ELF-1 (cell line): ENCODE data around the gene CBLB.

Experiments
- DNase-seq: peaks from one replicate; pipeline ENCODE4 v3.0.0-alpha.2; 2016; ENCODE audit warnings: low read depth, low spot score

CBLB gene

GRCh38 chr3:105691633-105692032, 177.2 kb downstream of the CBLB start:
- DNase-seq = no peak

- DNase-seq = no peak
Measured at GRCh38 chr3:105691053-105691452, 177.8 kb downstream of the CBLB start.

DNA sequence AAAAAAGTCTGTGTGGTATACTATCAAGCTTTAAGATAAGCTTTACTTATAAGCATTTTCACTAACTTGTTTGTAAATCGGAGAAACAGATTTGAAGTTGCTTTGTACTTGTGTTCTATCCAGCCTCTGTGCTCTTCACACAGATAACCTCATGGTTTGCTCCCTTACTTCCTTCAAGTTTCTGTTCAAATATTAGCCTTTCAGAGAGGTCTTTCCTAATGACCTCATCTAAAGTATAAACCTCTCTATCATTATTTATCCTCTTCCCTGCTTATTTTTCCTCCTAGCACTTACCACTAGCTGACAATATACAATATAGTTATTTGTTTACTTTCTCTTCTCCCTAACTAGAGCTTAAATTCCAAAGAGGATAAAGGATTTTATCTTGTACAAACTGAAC, 180.0 kb downstream of the CBLB start:
- DNase-seq = no peak

GRCh38 chr3:105686278-105686897, 182.4 kb downstream of the CBLB start:
- no peak for DNase-seq

DNA sequence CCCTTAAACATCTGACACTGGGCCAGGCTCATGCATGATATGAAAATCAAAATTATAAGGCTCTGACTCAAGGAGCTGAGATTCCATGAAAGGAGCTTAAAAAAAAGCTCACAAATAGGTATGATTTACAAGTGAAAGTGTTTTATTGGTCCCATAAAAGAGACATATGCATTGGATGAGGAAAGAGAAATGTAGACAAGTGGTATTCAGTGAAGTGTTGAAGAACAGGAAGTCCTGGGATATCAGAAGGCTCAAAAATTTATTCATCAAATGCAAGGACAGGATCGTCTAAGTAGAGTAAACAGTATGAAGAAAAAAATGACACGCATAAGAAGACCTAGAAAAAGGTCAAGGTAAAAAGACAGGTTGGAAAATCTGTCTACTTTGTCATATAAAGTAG, 188.9 kb downstream of the CBLB start:
- no peak for DNase-seq

- no peak for DNase-seq
Measured at GRCh38 chr3:105678017-105678416, 190.8 kb downstream of the CBLB start.

- DNase-seq = no peak
Measured at GRCh38 chr3:105676621-105677300, 192.1 kb downstream of the CBLB start.

DNA sequence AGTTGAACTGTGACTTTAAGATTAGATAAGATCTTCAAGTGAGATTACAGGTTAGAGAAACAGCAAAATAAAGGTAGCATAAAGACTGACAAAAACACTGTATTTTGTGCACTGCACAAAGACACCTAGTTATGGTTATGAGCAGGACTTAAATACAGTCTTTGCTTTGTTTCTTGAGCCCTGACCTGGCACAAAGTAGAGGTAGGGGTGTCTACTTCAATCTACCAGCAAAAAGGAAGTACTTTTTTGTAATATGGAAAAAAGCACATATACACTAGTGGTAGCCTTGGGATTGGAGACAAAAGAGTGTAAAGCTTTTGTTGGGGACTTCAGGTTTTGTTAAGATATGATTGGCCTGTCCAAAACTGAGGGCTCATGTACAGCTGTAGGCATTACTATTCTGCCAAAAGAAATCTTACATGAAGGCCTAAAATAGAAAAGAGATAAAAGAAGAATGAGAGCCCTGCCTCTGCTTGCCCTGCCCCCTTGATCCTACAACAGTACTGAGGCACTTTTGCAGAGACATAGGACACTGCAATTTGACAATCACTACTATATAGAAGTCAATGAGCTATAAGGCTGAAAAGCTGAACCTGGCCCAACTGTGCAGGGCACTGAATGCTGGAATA, 194.3 kb downstream of the CBLB start:
- DNase-seq = no peak

DNA sequence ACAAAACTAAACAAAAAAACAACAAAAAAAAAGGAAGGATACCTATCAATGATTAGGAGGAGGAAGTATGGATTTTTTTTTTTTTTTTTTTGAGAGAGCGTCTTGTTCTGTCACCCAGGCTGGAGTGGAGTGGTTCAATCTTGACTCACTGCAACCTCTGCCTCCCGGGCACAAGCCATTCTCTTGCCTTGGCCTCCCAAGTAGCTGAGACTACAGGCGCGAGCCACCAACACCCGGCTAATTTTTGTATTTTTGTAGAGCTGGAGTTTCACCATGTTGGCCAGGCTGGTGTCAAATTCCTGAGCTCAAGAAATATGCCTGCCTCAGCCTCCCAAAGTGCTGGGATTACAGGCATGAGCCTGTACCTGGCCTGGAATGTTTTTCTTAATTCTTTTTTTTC, 195.8 kb downstream of the CBLB start:
- DNase-seq = no peak

DNA sequence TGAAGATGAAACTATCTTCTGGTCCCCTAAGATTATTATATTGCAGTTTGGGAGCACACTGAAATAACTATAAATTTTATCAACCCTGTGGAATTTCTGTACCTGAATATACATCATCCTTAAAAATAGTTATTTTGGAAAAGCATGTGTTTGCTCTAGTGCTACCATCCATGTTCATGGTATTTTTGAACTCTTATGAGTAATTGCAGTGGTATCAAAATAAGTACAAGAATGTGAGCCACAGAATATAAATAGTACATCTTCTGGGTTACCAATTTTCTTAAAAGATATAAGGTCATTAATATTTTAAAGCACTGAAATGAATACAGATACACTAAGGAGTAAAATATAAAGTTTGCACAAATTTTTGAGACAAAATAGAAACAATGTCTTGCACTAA, 206.5 kb downstream of the CBLB start:
- DNase-seq = no peak

GRCh38 chr3:105661461-105661860, 207.4 kb downstream of the CBLB start:
- DNase-seq = no peak

DNA sequence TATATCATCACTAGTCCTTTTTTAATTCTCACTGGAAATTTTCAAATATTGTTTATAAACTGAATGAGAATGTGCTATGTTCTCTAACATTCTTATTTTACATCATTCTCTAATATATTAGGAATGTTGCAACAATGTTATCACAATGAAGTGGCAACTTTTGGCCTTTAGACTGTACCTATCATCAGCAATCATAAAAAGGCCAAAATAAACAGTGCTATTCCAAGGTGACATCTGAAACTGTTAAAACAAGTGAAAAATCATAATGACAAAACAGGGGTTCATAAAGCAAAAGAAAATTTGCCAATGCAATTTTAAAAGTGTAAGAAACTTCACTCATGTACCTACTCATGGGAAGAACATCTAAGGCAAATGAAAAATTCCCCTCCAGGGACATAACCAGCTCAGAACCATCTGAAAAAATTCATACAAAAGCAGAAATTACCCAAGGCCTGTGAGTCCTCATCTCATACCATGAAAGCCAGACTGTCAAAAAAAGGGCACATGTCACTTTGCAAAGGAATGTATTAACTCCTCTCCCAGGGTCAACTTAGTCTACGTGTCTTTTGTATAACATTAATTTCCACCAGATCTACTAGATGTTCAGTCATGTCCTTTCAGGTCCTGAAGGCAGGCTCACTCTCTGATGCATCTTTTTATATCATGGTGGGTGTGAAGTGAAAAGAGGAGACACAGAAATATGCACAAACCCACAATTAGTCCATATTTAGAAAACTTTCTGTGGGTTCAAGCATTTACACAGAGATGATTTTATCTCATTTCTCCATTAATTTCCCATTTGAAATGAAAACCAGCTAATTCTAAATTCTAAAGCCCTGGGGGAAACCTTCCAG, 211.9 kb downstream of the CBLB start:
- DNase-seq = no peak

DNA sequence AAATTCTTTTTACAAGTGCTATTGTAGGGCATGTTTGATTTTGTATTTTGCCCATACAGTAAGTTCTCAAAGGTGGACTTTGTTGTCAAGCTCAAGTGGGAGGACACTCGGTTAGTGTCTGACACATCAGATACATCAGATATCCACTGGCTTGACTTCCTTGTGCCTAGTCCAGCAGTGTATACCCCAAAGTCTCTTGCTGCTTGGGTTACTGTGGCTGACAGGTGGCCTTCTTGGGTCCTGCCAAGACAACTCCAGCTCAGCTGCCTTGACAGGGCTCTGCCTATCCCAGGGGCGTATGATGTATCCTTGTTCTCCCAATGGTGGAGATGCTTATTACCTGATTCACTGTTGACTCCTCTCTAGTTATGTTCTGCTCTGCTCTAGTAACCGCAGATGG, 214.9 kb downstream of the CBLB start:
- no peak for DNase-seq

- DNase-seq = no peak
Measured at GRCh38 chr3:105653166-105653565, 215.6 kb downstream of the CBLB start.

DNA sequence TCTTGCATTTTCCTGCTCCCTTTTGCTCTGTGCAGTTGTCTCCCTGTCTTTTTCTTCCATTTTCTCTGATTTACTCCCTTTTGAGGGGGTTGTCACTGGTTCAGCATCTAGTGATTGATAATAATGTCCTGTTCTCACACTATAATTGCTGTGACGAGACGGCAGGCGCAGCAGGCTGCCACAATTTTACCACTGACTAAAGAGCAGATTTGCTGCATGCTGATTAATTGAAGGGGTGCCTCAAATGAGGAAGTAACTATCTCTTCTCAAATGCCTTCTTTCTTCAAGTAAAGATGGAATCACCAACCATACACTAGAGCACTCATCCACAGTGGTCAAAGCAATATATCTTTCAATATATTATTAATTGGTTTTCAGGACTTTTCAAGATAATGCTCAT, 219.3 kb downstream of the CBLB start:
- DNase-seq = no peak

- DNase-seq = peak; percentile 21
Measured at GRCh38 chr3:105647047-105647446, 221.8 kb downstream of the CBLB start.

- no peak for DNase-seq
Measured at GRCh38 chr3:105639131-105639530, 229.7 kb downstream of the CBLB start.

DNA sequence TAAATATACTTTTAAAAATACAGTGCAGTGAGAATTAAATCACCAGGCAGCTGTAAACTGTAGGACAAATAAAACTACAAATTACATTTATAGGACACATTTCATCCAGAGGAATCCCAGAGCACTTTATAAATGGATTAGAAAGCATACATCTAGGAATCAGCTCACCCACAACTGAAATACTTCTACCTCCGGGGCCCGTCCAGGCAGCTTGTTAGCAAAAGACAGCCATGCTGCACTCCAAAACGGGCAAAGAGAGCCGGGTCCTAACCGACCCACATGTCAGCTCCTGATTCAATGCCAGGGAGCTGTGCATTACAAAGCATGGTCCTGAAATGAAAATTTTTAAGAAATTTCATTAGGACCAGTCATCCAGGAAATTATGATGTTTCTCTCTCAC, 234.1 kb downstream of the CBLB start:
- no peak for DNase-seq

DNA sequence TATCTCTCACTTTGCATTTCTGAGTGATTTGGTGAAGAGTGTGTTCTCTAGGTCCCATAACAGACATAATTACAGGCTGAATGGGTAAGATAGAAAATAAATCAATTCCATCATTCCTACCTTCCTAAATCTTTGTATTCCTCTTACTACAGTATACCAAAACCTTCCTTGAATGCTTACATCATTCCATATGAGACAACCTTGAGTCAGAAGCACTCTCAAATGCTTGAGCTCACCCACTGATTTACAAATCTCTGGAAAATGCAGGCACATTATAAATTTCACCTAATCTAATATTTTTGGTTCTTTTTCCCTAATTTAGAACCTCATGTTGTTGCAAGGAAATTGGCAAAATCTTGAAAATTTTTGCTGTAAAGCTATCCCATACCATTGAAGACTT, 239.1 kb downstream of the CBLB start:
- DNase-seq = no peak

- no peak for DNase-seq
Measured at GRCh38 chr3:105626739-105627138, 242.1 kb downstream of the CBLB start.

GRCh38 chr3:105622169-105622568, 246.6 kb downstream of the CBLB start:
- no peak for DNase-seq

GRCh38 chr3:105620236-105620635, 248.6 kb downstream of the CBLB start:
- DNase-seq = no peak
